ENCODE results near the gene FBXO2. TPM values are rescaled to one million over a fixed set of nuclear protein-coding genes. Genes with fewer than 3 reads are reported as not detected.
A peak's percentile ranks its signal among the peaks of the same experiment; 100 is the strongest.

The FBXO2 gene
- total and polyA plus RNA-seq, 9 of the 15 experiments (the other 6 are each of a cell fraction or from before 2014, with no cell fraction given): 0.04 to 1.9 (median 0.27) TPM

DNA sequence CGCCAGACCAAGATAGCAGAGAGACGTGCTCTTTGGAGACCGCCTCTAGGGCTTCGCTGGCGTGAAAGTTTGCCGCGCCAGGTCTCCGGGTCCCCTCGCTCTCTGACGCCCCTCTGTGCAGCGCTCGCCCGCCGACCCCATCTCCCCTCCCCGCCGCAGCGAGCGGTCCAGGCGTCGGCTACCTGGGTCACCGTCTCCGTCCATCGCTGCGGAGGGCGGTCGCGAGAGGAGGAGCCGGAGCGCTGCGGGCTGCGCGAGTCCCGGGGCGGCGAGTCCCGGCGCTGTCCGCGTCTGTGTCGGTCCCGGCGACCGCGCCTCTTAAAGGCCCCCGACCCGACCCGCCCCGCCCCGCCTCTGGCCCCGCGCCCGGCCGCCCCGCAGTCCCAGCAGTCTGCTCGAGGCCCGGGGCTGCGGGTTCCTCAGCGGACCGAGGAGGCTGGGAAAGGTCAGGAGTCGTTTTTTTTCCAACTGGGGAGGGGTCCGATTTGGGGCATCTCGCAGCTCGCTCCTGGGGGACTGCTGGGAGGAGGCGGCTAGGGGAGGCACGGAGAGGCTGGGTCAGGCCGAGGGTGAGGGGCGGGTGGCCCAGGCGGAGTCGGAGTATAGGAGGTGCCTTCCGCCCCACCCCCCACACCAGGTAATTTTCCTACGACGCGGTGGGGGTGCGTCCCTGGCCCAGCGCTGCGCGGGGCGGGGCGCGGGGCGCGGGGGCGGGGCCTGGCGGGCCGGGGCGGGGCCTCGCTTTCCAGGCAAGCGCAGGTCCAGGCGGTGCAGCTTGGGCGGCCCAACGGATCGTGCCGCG, at the start of gene FBXO2, which contains the start of gene FBXO44 (continued):
- TF ChIP-seq MYBL2 (IDR thresholded peaks at IDR 0.05; ENCODE audit: low read depth) (no peak), MYBL2 (CRISPR knock-in tag; IDR thresholded peaks at IDR 0.05; ENCODE audit: borderline replicate concordance) (no peak), ZFP36 (IDR thresholded peaks at IDR 0.05; ENCODE audit: low read depth, low read length, partially characterized antibody) (peak; percentile 98), YBX1 (IDR thresholded peaks at IDR 0.05) (no peak), KAT7 (CRISPR knock-in tag; IDR thresholded peaks at IDR 0.05; ENCODE audit: borderline replicate concordance) (peak; percentile 47; the same call in 1 of the 2 replicates), CEBPB (tag; IDR thresholded peaks at IDR 0.05) (no peak), CCAR2 (IDR thresholded peaks at IDR 0.05; ENCODE audit: low read depth, low read length) (no peak), IFI16 (CRISPR knock-in tag; IDR thresholded peaks at IDR 0.05) (no peak), HIVEP1 (CRISPR knock-in tag; IDR thresholded peaks at IDR 0.05) (no peak), SP1 (CRISPR knock-in tag; IDR thresholded peaks at IDR 0.05) (no peak), DPF2 (IDR thresholded peaks at IDR 0.05) (0 out of 2 replicates have a peak, but pooled peaks have one; percentile 16), THRAP3 (IDR thresholded peaks at IDR 0.05; ENCODE audit: borderline replicate concordance) (no peak), CREM (IDR thresholded peaks at IDR 0.05; ENCODE audit: low read depth) (peak; percentile 30; the same call in 1 of the 2 replicates), CBFB (CRISPR knock-in tag; IDR thresholded peaks at IDR 0.05) (no peak), ZNF707 (CRISPR knock-in tag; conservative IDR thresholded peaks at IDR 0.05) (no peak), VEZF1 (CRISPR knock-in tag; IDR thresholded peaks at IDR 0.05) (peak; percentile 76), RB1 (IDR thresholded peaks at IDR 0.05; ENCODE audit: low read depth) (peak; percentile 28; the same call in 1 of the 2 replicates), CXXC5 (CRISPR knock-in tag; IDR thresholded peaks at IDR 0.05) (peak; percentile 56), HCFC1 (IDR thresholded peaks at IDR 0.05; ENCODE audit: low read depth, low read length) (no peak), COPS2 (conservative IDR thresholded peaks at IDR 0.05) (no peak), KDM2B (CRISPR knock-in tag; IDR thresholded peaks at IDR 0.05) (0 out of 2 replicates have a peak, but pooled peaks have one; percentile 55), CBX5 (IDR thresholded peaks at IDR 0.05; ENCODE audit: borderline replicate concordance, low read depth) (no peak), RBBP5 (IDR thresholded peaks at IDR 0.05; ENCODE audit: borderline replicate concordance, insufficient read depth, low read length, poor library complexity, severe bottlenecking) (peak; percentile 34), SIN3A (IDR thresholded peaks at IDR 0.05; ENCODE audit: borderline replicate concordance in 2 of 2, control insufficient read depth in 1 of 2, low read depth in 2 of 2, low read length in 2 of 2) (0 out of 4 replicates have a peak, but pooled peaks of 1 of the 2 experiments have one; percentile 23), MBD2 (IDR thresholded peaks at IDR 0.05; ENCODE audit: borderline replicate concordance, low read depth) (no peak), U2AF1 (optimal IDR thresholded peaks at IDR 0.05; ENCODE audit: low read depth, low read length) (no peak), ZNF277 (CRISPR knock-in tag; IDR thresholded peaks at IDR 0.05; ENCODE audit: borderline replicate concordance) (no peak), ATF1 (CRISPR knock-in tag; IDR thresholded peaks at IDR 0.05) (no peak), ATF1 (tag; IDR thresholded peaks at IDR 0.05) (no peak)

All from K562 (cell line).